ENCODE results near the gene NKD2.
"Not testable (repeated sequence)": the region's sequence is repeated elsewhere in the genome, so short reads cannot be mapped to it uniquely, and the experiment has no call there.

Gene NKD2

GRCh38 chr5:1018596-1018995 lies 10.0 kb downstream of the NKD2 start:
- no peak for TF ChIP-seq CTCF (IDR thresholded peaks at IDR 0.05; ENCODE audit: low read depth, low read length)
- DNase-seq (ENCODE audit: extremely low read depth, low read depth) = no peak

- DNase-seq (ENCODE audit: extremely low read depth, low read depth) = no peak
- no peak for TF ChIP-seq CTCF (IDR thresholded peaks at IDR 0.05; ENCODE audit: low read depth, low read length)
Observed at GRCh38 chr5:1019001-1019905, 10.7 kb downstream of the NKD2 start.

GRCh38 chr5:1020452-1020961 lies 11.9 kb downstream of the NKD2 start:
- no peak for TF ChIP-seq CTCF (IDR thresholded peaks at IDR 0.05; ENCODE audit: low read depth, low read length)

GRCh38 chr5:1021136-1021968 lies 12.8 kb downstream of the NKD2 start:
- no peak for TF ChIP-seq CTCF (IDR thresholded peaks at IDR 0.05; ENCODE audit: low read depth, low read length)
- no peak for DNase-seq (ENCODE audit: extremely low read depth, low read depth)

More at GRCh38 chr5:1020452-1020961, 11.9 kb downstream of the NKD2 start:
- DNase-seq (ENCODE audit: extremely low read depth, low read depth) = no peak

- DNase-seq (ENCODE audit: extremely low read depth, low read depth) = not testable (repeated sequence)
Observed at GRCh38 chr5:1021969-1022336, 13.4 kb downstream of the NKD2 start.

GRCh38 chr5:1026700-1027621 lies 18.4 kb downstream of the NKD2 start:
- TF ChIP-seq CTCF (IDR thresholded peaks at IDR 0.05; ENCODE audit: low read depth, low read length) = no peak
- no peak for DNase-seq (ENCODE audit: extremely low read depth, low read depth)

Measured in AG09319 (cell line).